GM21786 (cell line): ENCODE results near the gene HLA-DMA.
A peak's percentile ranks its signal among the peaks of the same experiment; 100 is the strongest.
"Not testable (repeated sequence)": the region's sequence is repeated elsewhere in the genome, so short reads cannot be mapped to it uniquely, and the experiment has no call there.

Experiments
- ATAC-seq: cut with Tn5 transposase; IDR thresholded peaks from one replicate; pipeline ENCODE4 v1.9.1; 2021; ENCODE audit not compliant: unreplicated experiment

The HLA-DMA gene

DNA sequence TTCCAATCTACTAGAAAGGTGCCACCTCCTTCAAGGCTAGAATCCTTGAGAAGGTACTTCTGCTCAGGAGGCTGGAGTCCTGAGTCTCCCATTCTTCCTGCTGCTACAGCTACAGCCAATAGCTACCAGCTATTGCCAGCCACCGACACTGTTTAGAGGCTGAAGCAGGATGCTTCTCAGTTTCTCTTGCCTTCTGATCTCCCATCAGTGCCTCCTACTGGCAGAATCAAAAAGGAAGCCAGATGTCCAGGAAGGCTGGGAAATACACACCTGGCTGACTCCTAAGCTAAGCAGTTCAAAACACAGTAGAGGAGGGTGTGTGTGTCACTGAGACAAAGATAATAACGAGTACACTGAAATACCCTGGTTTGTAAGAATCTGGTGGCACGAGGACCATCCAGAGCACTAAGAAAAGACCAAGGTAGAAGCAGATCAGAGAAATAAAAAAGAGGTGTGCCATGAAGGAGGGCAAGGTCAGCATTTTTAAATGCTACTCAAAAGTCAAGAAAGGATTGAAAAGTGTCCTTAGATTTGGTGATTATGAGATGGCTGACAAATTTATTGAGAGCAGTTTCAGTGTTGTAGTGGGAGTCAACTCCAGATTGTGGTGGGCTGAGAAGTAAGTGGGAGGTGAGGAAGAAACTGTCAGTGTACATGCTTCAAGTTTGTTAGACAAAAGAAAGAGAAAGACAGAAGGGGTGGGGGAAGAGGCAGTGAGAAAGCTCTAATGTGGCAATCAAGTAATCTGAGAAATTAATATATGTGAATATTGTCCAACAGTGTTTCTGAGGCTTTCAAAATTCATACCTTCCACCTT, 2.3 kb upstream of the HLA-DMA start:
- no peak for ATAC-seq

DNA sequence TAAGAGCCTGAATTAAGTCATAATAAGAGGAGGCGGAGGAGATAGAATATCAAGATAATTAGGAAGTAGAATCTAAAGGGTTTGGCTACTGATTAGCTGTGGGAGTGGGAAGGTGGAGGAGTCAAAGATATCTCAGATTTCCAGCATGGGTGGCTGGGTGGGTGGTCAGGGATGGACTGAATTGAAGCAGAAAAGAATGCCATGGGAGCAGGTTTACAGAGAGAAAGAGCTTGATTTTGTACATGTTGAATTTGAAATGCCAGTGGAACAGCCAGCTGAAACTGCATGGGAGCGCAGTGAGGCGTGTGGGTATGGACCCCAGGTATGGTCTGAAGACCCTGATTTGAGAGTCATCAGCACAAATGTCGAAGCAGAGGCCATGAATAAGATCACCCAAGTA, 1.4 kb upstream of the HLA-DMA start:
- no peak for ATAC-seq

DNA sequence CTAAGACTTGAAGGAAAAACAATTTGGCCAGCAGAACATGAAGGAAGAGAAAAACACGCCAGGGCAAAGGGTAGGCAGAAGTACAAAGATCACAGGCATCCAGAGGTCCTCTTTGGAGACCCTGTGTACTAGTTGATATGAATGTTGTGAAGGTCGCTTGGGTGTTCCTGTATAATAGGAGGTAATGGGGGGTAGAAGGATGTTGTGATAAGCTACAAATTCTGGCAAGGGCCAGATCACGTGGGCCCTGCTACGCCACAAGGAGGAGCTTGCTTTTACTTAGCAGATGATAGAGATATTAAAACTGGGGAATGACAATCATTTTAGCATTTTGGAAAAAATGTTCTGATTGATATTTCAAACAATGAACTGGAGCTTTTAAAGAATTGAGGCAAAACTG, 878 bp upstream of the HLA-DMA start:
- ATAC-seq, result no peak

DNA sequence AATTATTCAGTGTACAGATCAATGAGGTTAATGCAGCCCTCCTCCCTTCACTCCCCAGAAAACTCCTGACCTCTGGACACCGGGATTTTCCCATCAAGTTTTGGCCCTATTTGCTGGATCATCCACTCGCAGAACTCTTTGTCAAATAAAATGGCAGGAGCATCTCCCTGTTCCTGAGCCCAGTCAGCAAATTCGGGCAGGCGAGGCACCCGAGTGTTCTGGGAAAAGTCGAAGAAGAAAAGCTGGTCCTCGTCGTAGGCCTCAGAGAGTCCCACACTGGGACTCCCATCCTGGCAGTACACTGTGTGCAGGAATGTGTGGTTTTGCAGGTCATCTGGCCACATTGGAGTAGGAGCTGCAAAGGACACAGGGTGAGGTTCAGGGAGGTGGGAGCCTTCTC, 2.4 kb downstream of the HLA-DMA start:
- ATAC-seq, result no peak

DNA sequence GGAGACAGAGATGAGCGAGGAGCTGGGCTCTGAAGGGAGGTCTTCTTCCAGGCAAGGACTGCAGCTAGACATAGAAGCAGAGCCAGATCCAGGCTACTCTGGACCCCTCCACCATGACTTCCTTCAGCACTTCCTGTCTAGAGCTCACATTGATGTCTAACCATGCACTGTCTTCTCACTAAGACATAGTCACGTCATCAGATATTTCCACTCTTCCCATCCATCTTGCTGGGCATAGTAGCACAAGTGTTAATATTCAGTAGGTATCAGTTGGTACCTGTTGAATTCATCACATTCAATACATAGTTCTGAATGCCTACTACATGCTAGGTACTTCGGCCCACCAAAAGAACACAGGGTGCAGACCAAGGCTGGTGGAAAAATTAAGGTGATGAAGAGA, 2.9 kb downstream of the HLA-DMA start:
- ATAC-seq, result no peak

DNA sequence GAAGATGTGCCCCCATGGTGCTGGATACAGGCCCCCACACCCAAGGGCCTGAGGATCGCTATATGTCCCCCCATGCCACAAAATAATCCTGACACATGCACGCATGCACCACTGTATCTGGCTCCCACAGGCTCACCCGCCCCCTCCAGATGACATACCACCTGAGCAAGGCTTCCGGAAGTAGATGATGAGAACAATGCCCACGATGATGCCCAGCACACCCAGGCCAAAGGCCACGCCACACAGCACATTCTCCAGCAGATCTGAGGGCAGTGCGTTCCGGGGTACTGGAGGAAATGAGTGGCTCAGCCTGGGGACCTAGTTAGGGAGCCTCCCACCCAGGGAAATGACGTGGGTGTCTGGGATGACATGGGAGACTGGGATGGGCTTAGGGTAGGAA, 3.8 kb downstream of the HLA-DMA start:
- no peak for ATAC-seq

DNA sequence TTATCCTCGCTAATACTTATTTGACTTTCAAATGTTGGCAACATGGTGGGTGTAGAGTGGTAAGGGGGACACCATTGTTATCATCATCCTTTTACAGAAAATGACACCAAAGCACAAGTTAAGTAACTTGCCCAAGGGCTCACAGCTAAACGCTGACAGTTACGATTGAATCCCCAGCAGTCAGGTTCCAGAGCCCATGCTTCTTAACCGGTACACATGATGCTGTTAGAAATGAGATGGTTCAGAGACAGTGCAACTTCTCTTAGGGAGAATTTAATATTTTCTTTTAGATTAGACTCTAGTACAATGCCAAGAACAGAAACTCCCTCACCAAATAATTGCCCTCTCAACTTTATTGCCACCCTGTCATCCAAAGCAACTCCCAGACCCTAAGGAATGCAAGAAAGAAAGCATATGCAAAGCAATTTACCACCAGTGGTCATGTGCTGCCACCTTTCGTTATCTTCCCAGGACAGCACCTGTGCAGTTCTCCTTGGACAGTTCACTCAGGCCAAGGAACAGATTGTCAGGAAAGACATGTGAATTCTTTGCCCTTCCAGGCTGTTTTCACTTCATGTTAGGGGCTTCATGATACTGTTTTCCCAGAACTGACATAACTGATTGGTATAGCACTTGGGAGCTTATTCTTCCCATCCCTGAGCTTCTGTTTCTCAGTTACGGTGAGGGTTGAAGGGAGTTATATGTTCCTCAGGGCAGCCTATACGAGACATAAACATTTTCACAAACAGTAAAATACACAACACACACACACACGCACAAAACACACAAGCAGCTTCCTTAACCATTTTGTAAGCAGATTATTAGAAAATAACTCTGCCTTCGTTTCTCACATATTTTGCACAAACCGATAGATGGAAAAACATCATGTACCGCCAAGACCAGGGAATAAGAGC, 5.1 kb downstream of the HLA-DMA start:
- no peak for ATAC-seq

DNA sequence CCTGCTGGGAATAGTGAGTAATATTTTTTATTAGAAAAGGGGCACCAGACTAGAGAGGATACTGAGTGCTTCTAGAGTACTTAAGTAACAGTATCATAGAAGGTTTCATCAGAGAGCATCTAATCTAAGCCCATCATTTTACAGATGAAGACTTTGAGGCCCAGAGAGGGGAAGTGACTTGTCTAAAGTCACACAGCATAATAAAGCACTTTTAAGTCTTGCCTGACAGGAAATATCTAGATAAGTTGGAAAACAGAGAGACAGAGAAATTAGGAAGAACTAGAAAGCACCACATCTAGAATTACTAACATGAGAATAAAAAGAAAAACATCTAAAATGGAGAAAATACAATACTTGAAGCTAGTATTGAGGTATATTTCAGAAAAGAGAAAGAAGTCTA, 6.0 kb downstream of the HLA-DMA start:
- ATAC-seq, result no peak

DNA sequence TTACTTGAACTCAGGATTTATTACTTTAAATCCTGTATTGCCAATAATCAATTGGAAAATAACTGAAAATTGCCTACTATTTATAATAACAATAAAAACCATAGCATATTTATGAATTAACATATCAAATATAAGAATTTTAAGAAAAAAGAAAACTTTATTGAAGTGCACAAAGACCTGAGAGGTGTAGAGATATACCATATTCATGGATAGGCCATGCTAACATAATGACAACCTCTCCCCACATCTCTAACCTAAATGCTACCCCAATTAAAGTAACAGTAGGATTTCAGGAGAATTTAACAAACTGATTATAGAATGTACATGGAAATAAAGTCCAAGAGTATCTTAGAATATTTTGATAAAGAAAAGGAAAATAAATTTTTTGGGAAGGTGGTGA, 6.9 kb downstream of the HLA-DMA start:
- ATAC-seq, result no peak

DNA sequence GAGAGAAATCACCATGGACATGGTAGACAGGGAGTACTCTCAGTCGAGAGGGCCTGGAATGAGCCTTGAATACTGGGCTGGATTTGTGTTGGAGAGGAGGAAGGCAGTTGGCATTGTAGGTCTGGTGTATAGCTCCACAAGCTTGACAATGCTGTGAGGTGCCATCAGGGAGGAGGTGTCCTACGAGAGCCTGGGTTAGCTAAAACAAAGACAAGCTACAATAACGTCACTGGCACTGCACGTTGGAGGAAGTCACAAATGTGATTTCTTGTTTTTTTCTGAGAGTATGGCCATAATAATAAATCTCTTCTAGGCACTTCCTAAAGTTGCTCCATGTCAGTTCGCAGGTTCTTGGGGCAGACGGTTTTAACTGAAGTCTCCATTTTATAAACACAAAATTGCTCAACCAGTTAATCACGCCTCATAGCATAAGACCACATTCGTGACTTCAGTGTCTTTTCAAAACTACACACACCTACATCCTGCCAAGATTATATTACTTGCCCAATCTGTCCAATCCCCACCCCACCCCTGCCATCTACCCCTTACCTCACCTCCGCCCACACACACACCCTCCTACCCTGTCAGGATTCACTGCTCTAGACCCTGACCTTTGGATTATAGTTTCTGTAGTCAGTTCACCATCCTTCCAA, 7.7 kb downstream of the HLA-DMA start:
- no peak for ATAC-seq

DNA sequence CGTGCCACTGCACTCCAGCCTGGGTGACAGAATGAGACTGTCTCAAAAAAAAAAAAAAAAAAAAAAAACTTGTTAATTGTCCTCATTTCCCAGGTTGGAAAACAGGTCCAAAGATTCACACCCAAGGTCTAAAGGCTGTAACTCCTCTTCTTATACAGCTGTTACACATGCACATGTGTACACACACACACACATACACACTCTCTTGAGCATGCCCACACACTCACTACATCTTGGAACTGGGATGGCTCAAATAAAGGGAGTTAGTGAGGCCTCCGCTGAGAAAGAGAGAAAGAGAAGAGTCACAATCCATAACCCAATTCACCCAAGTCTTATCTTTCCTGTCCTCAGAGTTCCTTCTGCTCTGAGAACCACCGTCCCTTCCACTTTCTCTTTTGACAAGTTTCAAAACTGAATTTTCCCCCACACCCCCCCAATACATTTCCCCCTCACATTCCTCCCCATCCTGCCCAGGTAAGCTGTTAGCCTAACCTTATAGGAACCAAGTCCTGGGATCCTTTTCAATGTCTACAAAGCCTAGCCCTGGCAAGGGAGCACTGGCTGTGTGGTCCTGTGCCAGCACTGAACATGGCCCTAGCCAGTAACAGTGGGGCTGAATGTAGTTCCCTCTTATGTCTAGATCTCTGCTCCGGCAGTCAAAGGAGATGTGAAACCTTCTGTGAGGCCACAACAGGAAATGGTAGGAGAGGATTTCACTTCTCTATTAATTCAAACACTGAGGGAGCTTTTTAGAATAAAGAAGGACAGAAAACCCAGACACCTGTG, 8.8 kb downstream of the HLA-DMA start:
- ATAC-seq, result peak; percentile 43

DNA sequence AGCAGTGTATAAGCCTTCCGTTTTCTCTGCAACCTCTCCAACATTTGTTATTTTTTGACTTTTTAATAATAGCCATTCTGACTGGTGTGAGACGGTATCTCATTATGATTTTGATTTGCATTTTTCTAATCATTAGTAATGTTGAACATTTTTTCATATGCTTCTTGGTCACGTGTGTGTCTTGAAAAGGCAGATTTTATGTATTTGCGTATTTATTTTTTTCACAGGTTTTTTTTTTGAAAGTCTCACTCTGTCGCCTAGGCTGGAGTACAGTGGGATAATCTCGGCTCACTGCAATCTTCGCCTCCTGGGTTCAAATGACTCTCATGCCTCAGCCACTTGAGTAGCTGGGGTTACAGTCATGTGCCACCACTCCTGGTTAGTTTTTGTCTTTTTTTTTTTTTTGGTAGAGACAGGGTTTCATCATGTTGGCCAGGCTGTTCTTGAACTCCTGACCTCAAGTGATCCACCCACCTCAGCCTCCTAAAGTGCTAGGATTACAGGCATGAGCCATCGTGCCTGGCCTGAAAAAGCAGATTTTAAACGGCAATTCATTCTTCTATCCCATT, 10.3 kb downstream of the HLA-DMA start:
- not testable (repeated sequence) for ATAC-seq

DNA sequence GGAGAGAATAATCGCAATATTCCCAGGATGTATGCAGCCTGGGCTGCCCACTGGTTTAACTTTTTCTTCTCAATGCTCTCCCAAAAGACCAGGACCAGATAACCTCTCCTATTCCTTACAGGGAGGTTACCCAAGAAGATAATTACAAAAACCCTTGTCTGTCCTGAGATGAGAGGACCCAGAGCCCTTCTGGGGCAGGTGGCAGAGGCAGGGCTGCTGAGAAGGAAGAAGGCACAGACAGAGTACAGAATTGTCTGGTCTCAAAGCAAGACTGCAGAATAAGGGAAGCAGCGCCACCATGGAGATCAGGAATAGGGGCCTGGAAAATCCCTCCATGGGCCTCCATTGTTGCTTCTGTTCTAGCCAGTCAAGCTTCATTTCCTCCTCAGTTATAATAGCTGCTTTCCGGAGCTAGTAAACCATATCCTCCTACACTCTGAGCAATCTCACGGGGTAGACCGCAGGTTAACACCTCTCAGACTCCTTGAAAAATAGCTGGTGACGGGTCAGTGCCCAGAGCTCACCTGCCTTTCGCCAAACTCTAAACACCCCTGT, 11.6 kb downstream of the HLA-DMA start:
- ATAC-seq, result peak; percentile 59

DNA sequence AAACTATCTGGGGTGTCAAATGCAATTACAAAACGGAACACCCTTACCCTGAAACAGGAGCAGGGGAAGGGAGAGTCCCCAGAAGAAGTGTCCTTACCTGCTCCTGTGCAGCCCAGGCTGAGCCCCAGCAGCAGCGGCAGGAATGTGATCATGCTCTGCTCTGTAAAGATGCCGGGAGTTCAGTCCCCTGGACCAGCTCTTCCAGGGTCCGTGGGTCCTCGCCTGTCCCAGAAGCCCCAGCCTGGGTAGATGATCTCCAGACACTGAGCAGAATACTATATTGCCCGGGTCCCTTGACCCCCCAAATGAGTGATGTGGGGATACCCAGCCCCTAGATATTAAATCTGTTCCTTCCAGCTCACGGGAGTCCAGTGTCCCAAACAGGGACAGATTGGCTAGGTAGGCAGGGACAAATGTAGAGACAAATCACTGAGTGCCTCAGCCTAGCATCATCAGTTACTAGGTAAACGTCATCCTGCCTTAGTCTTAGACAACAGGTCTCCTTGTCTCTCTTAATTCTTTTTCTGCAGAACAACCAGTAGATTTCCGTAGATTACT, 12.2 kb downstream of the HLA-DMA start, which contains the start of gene HLA-DMB:
Gene HLA-DMB, minus strand, starts transcription at position 373 of the 558 bp plus-strand sequence. Its CDS starts 221 bp downstream, at position 152.
- ATAC-seq, result peak; percentile 57

DNA sequence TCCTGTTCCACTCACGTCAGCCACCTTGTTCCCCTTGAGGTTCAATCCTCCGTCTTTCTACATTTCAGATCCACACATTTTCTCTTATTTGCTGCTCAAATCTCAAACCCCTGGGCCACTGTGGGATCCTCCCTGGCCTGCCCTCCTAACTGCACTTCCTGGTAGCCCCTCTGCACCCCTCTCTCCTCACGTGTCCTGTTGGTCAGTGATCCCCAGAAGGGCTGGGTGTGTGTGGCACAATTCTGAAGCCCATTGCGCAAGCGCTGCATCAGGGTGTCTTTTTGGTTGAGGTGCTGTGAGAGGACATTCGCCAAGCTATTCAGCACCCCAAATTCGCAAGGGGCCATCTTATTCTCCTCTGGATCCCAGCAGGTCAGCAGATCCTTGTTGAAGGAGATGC, 14.4 kb downstream of the HLA-DMA start:
- no peak for ATAC-seq

DNA sequence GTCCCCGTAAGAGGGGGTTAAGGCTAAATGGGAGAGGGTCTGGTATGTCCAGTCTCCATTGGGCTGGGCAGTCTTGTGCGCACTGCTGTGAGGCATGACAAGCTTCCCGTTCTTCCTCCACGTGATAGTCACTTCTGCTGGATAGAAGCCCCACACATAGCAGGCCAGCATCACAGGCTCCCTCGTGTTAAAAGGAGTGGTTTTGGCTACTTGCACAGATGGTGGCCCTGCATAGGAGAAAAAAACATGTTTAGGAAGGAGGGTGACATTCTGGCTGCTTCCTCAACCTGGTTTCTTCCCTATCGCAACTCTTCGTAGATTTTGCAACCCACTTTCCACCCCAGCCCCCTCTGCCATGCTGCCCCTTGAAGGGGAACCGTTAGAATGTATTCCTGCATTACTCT, 15.7 kb downstream of the HLA-DMA start:
- no peak for ATAC-seq

DNA sequence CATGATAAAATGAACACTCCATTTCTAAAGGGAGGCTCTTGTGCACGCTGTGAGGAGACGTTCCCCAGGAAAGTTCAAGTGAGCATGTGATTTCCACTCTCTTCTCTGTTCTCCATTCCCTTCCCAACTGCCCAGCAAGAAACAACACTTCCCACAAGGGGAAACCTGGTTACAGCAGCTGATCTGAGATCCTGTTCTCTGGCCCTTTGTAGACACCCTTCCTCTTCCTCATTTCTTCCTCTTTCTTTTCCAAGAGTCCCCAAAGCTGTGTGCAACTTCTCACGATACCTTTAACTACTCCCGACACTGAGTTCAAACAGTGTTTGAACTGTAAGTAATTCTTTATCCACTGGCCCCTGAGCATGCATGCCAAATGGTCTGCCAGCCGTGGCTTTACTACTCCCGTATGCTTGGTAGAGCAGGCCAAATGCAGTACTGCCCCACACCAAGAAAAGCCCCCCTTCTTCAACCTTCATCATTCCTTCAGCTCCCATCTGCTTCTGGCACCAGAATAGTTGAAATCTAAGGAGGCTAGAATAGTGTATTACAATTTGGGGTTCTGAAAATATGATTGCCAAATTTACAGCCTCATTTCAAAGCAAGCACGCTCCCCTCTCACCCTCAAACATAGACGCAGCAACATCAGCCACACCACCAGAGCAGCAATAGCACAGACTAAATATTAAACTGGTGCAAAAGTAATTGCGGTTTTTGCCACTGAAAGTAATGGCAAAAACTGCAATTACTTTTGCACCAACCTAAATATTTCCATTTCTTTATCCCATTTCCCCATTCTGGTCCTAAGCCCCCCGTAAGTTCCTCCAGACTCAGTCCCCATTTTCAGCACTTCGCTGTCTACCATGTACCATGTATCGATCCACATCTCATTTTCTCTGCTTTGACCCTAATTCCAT, 16.4 kb downstream of the HLA-DMA start:
- ATAC-seq, result no peak

DNA sequence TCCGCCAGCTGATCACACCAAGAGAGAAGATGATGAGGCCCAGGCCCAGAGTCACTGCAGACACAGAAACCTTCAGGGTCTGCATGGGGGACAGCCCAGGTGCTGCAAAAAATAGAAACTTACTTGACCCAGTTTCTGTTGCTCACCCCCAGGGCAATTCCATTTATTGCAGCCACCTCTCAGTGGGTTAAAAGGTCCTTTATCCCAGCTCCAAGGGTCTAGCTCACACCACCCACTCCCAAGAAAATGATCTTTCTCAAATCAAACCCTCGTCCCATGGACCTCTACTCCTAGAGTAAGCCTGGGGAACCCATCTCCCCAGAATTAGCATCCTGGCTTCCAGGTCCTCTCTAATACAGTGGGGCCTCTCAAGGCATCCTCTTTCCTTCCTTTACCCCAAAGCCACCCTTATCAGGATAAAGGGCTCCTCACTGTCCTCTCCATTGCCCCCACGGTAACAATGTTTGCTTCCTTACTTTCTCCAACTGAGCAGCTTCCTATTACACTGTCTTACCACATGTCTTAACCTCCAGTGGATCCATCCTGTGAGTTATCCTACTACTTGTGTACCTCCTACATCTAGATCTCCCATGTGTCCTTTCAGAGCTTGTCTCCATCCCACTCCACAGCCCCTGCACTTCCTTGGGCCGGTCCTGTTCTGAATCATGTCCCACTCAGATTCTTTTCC, 17.2 kb downstream of the HLA-DMA start:
- ATAC-seq, result no peak
